Stimulated activated CD4-positive, alpha-beta T cell treated with anti-CD3 and anti-CD28 coated beads, Interleukin-1b, Interleukin-23, amount 100 ng/mL, for 1 hour (primary cell): Measurements from ENCODE around the gene SNAPC4.

Experiments
- DNase-seq, 2 donors: peaks; one replicate each; pipeline ENCODE4 v3.0.0-alpha.2; 2020; ENCODE audit warnings: low read depth in 2 of 2

The SNAPC4 gene

GRCh38 chr9:136400038-136400834, at the start of gene SNAPC4:
Gene SNAPC4 (minus strand): TSS chr9:136400170. CDS start chr9:136398428, 1,742 bp downstream.
- peak; percentile 57 to 75 for DNase-seq

GRCh38 chr9:136448655-136449054, 48.7 kb upstream of the SNAPC4 start:
- no peak for DNase-seq

GRCh38 chr9:136447173-136447778, 47.3 kb upstream of the SNAPC4 start:
- DNase-seq, result no peak

- no peak for DNase-seq
Observed at GRCh38 chr9:136445799-136446198, 45.8 kb upstream of the SNAPC4 start.

GRCh38 chr9:136444102-136444501, 44.1 kb upstream of the SNAPC4 start:
- DNase-seq, result no peak

GRCh38 chr9:136443687-136444086, 43.7 kb upstream of the SNAPC4 start:
- no peak for DNase-seq

- no peak for DNase-seq
Observed at GRCh38 chr9:136443087-136443486, 43.1 kb upstream of the SNAPC4 start.

GRCh38 chr9:136442265-136442664, 42.3 kb upstream of the SNAPC4 start:
- DNase-seq, result no peak

- DNase-seq, result no peak
Observed at GRCh38 chr9:136441681-136442245, 41.8 kb upstream of the SNAPC4 start.

GRCh38 chr9:136441191-136441680, 41.3 kb upstream of the SNAPC4 start:
- DNase-seq, result no peak

- DNase-seq, result peak; percentile 63 to 90
Observed at GRCh38 chr9:136439481-136440408, 39.8 kb upstream of the SNAPC4 start, which contains the start of gene INPP5E. Gene INPP5E (minus strand): TSS chr9:136439845. CDS start chr9:136439419, 426 bp downstream.

GRCh38 chr9:136438548-136439480, 38.8 kb upstream of the SNAPC4 start:
- peak; percentile 3 to 29 for DNase-seq

GRCh38 chr9:136437839-136438547, 38.0 kb upstream of the SNAPC4 start:
- no peak for DNase-seq

GRCh38 chr9:136437430-136437829, 37.5 kb upstream of the SNAPC4 start:
- DNase-seq, result no peak

GRCh38 chr9:136436055-136436634, 36.2 kb upstream of the SNAPC4 start:
- no peak for DNase-seq

- no peak for DNase-seq
Observed at GRCh38 chr9:136434580-136435169, 34.7 kb upstream of the SNAPC4 start.

GRCh38 chr9:136433849-136434579, 34.0 kb upstream of the SNAPC4 start:
- DNase-seq, result no peak

GRCh38 chr9:136433043-136433715, 33.2 kb upstream of the SNAPC4 start:
- no peak for DNase-seq
